Measurements from ENCODE around the gene MASP1. TPM values are rescaled to one million over a fixed set of nuclear protein-coding genes. Genes with fewer than 3 reads are reported as not detected.

Gene MASP1
- polyA plus RNA-seq, 1 donor (not counting 4 experiments of a cell fraction or from before 2014, with no cell fraction given): not detected

DNA sequence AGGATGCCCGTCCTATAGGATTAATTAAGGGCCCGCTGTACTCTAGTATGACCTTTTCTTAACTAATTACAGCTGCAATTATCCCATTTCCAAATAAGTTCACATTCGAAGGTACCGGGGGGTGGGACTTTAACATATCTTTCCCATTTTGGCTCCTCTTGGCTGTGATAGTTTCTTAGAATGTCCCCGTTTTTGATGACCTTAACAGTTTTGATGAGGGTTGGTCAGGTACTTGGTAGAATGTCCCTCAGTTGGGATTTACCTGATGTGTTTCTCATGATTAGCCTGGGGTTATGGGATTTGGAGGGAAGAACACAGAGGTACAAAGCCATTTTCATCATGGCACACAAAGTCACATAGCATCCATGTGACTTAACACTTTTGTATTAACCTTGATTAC lies 76.1 kb downstream of the MASP1 start:
- Histone ChIP-seq H3K36me3 (ENCODE audit: control insufficient read depth in 2 of 2, extremely low read depth in 1 of 2, insufficient read depth in 2 of 2, low read length in 2 of 2) (no peaks in the 10 kb centered on the region), H3K4me2 (ENCODE audit: control insufficient read depth, extremely low read depth, insufficient read depth, low read depth, low read length) (no peak overlapping the region), H3K9me3 (ENCODE audit: control insufficient read depth, low read depth, low read length) (no peaks in the 10 kb centered on the region), H4K20me1 (ENCODE audit: control insufficient read depth, extremely low read depth, insufficient read depth, low read length) (no peaks in the 10 kb centered on the region), H3K4me1 (ENCODE audit: control insufficient read depth, extremely low read depth, insufficient read depth, low read length) (peaks cover 10% of the 10 kb centered on the region), H3K9ac (ENCODE audit: control insufficient read depth, extremely low read depth, insufficient read depth, low read length) (no peak overlapping the region), H3K27ac (ENCODE audit: control insufficient read depth, insufficient read depth, low read length) (no peak overlapping the region), H3K79me2 (ENCODE audit: control insufficient read depth, insufficient read depth, low read length) (no peaks in the 10 kb centered on the region), H2AFZ (ENCODE audit: control insufficient read depth, low read length) (no peak overlapping the region), H3K9me1 (ENCODE audit: control insufficient read depth, extremely low read depth, insufficient read depth, low read length) (no peaks in the 10 kb centered on the region), H3K4me3 (ENCODE audit: control insufficient read depth in 2 of 3, extremely low read depth in 1 of 3, insufficient read depth in 2 of 3, low read depth in 1 of 3, low read length in 3 of 3) (no peak overlapping the region), H3K27me3 (ENCODE audit: control insufficient read depth, extremely low read depth, insufficient read depth, low read length) (no peaks in the 10 kb centered on the region)
- dilution Hi-C loops (cut with MboI; ENCODE audit: extremely low pct_ligation_motif_present, low sequenced_read_pairs): no loop called here
- TF ChIP-seq EZH2 (IDR thresholded peaks at IDR 0.05; ENCODE audit: low read length) (no peak), CTCF (optimal IDR thresholded peaks at IDR 0.05 in 1 of 3, IDR thresholded peaks at IDR 0.05 in 1 of 3, conservative IDR thresholded peaks at IDR 0.05 in 1 of 3; ENCODE audit: extremely low read depth in 1 of 3, insufficient read depth in 2 of 3, low read length in 3 of 3) (no peak)
- FAIRE-seq (no peak), DNase-seq (ENCODE audit: low read depth, low spot score) (no peak)

DNA sequence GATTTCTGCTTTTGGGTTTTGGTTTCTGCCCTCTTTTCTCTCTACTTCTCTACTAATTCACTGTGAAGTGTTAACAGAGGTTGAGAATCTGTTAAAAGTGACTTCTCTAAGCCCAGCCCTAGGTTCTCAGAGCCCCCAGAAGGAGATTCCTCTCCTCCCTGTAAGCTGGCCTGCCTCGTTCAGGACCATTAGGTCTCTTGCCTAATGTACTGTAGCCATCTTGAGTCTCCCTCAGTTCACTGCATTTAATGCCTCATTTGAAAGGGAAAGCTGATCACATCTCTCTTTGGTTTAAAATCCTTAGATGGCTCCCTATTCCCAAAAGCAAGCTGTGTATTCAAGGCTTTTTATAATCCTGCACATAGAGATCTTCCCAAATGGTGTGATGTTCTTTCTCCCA lies 77.9 kb downstream of the MASP1 start:
- Histone ChIP-seq H3K9me1 (ENCODE audit: control insufficient read depth, extremely low read depth, insufficient read depth, low read length) (no peaks in the 10 kb centered on the region), H3K4me3 (ENCODE audit: control insufficient read depth in 2 of 3, extremely low read depth in 1 of 3, insufficient read depth in 2 of 3, low read depth in 1 of 3, low read length in 3 of 3) (no peak overlapping the region), H3K36me3 (ENCODE audit: control insufficient read depth in 2 of 2, extremely low read depth in 1 of 2, insufficient read depth in 2 of 2, low read length in 2 of 2) (no peaks in the 10 kb centered on the region), H4K20me1 (ENCODE audit: control insufficient read depth, extremely low read depth, insufficient read depth, low read length) (no peaks in the 10 kb centered on the region), H3K9me3 (ENCODE audit: control insufficient read depth, low read depth, low read length) (no peaks in the 10 kb centered on the region), H3K4me1 (ENCODE audit: control insufficient read depth, extremely low read depth, insufficient read depth, low read length) (peaks cover 11% of the 10 kb centered on the region), H2AFZ (ENCODE audit: control insufficient read depth, low read length) (no peak overlapping the region), H3K9ac (ENCODE audit: control insufficient read depth, extremely low read depth, insufficient read depth, low read length) (no peak overlapping the region), H3K79me2 (ENCODE audit: control insufficient read depth, insufficient read depth, low read length) (no peaks in the 10 kb centered on the region), H3K27ac (ENCODE audit: control insufficient read depth, insufficient read depth, low read length) (no peak overlapping the region), H3K27me3 (ENCODE audit: control insufficient read depth, extremely low read depth, insufficient read depth, low read length) (no peaks in the 10 kb centered on the region), H3K4me2 (ENCODE audit: control insufficient read depth, extremely low read depth, insufficient read depth, low read depth, low read length) (no peak overlapping the region)
- DNase-seq (ENCODE audit: low read depth, low spot score): no peak
- no peak for FAIRE-seq
- TF ChIP-seq EZH2 (IDR thresholded peaks at IDR 0.05; ENCODE audit: low read length) (no peak), CTCF (optimal IDR thresholded peaks at IDR 0.05 in 1 of 3, IDR thresholded peaks at IDR 0.05 in 1 of 3, conservative IDR thresholded peaks at IDR 0.05 in 1 of 3; ENCODE audit: extremely low read depth in 1 of 3, insufficient read depth in 2 of 3, low read length in 3 of 3) (no peak)
- dilution Hi-C loops (cut with MboI; ENCODE audit: extremely low pct_ligation_motif_present, low sequenced_read_pairs): no loop called here
